Activated naive CD8-positive, alpha-beta T cell (primary cell): ENCODE data around the gene ZNF530.

Experiments used
- H3K27ac Mint-ChIP-seq: one replicate; pipeline ENCODE4 v1.8.0; 2021; ENCODE audit warnings: mixed read lengths
- H3K27me3 Mint-ChIP-seq: one replicate; pipeline ENCODE4 v1.8.0; 2021; ENCODE audit warnings: mixed read lengths
- H3K36me3 Mint-ChIP-seq: one replicate; pipeline ENCODE4 v1.8.0; 2021; ENCODE audit warnings: mixed read lengths
- H3K4me1 Mint-ChIP-seq: one replicate; pipeline ENCODE4 v1.8.0; 2021; ENCODE audit warnings: low read depth, mixed read lengths
- H3K4me3 Mint-ChIP-seq: one replicate; pipeline ENCODE4 v1.8.0; 2021; ENCODE audit warnings: mild to moderate bottlenecking, mixed read lengths
- H3K9me3 Mint-ChIP-seq: one replicate; pipeline ENCODE4 v1.8.0; 2021; ENCODE audit warnings: low read depth, mixed read lengths

Gene ZNF530

DNA sequence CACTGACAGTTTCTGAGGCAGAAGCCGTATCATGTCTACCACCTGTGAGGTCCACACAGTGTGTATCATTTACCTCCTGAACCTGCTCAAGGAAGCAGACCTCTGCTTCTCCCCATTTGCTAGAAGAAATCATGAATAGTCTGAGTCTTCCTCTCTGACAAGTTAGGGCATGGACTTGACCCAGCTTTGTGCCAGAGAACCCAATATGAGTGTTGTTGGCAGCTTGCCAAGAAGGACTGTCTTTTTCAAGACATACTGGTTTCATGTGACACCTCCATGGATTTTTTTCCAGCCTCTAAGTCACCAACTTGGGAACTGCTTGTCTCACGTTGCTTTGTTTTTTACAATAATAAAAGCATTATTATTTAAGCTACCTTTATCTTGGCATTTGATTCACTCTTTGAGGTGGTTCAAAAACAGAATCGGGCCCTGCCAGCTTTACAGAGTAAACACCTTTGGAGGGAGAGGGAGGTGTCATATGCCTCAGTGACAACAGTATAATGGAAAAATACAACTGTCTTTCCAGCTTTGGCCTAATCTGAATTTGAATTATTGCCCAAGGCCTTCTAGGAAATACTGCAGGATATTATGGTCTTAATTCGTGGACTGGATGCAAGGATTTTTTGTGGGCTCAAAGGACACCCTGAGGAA lies 42.8 kb downstream of the ZNF530 start:
- Mint-ChIP-seq H3K27ac (no peak overlapping the region), H3K9me3 (peaks cover 39% of the 10 kb centered on the region), H3K4me3 (no peak overlapping the region), H3K36me3 (peaks cover 53% of the 10 kb centered on the region), H3K27me3 (no peaks in the 10 kb centered on the region), H3K4me1 (no peaks in the 10 kb centered on the region)

- Mint-ChIP-seq H3K27me3 (no peaks in the 10 kb centered on the region), H3K27ac (no peak overlapping the region), H3K9me3 (peaks cover 37% of the 10 kb centered on the region), H3K4me1 (no peaks in the 10 kb centered on the region), H3K36me3 (peaks cover 50% of the 10 kb centered on the region), H3K4me3 (no peak overlapping the region)
These were observed 44.0 kb downstream of the ZNF530 start for GRCh38 chr19:57643734-57644133.

GRCh38 chr19:57648331-57649003 lies 48.8 kb downstream of the ZNF530 start:
- Mint-ChIP-seq H3K4me1 (peaks cover 5% of the 10 kb centered on the region), H3K27ac (no peak overlapping the region), H3K27me3 (peaks cover 4% of the 10 kb centered on the region), H3K36me3 (peaks cover 32% of the 10 kb centered on the region), H3K4me3 (no peak overlapping the region), H3K9me3 (peaks cover 38% of the 10 kb centered on the region)

DNA sequence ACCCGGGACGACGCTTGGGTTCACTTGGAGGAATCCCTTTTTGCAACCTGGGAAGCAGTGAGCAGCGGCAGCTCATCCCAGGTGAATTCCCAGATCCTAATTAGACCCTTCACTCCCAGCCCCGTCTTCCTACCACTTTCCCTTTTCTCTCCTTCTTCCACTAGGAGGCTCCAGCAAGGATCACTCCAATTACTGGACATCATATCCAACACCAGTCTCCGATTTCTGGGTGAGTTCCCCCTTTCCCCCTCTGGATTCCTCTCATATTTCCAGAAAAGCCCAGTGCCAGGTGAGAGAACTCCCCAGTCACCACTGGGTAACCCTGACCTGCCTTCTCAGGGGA lies 51.9 kb downstream of the ZNF530 start:
- no peak overlapping the region for H3K27ac Mint-ChIP-seq
- peaks cover 23% of the 10 kb centered on the region for H3K27me3 Mint-ChIP-seq
- peaks cover 45% of the 10 kb centered on the region for H3K36me3 Mint-ChIP-seq
- H3K4me3 Mint-ChIP-seq: no peak overlapping the region
- peaks cover 5% of the 10 kb centered on the region for H3K4me1 Mint-ChIP-seq
- H3K9me3 Mint-ChIP-seq: peaks cover 47% of the 10 kb centered on the region

DNA sequence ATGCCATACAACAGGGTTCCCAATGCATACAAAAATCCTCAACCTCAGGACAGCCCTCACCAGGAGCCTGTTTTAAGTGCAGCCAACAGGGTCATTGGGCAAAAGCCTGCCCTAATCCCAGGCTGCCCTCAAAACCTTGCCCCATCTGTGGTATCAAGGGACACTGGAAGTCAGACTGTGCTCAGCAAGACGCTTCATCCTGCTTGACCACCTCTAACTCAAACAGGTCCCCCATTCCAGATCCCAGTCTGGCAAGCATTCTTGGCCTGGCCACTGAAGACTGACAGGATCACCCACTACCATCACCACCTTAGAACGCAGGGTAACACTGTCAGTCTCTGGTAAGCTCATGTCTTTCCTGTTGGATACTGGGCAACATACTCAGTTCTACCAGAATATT lies 54.0 kb downstream of the ZNF530 start:
- Mint-ChIP-seq H3K27ac (no peak overlapping the region), H3K4me3 (no peak overlapping the region), H3K9me3 (peaks cover 46% of the 10 kb centered on the region), H3K27me3 (peaks cover 26% of the 10 kb centered on the region), H3K36me3 (peaks cover 45% of the 10 kb centered on the region), H3K4me1 (peaks cover 5% of the 10 kb centered on the region)

- Mint-ChIP-seq H3K4me1 (peaks cover 5% of the 10 kb centered on the region), H3K4me3 (no peak overlapping the region), H3K9me3 (peaks cover 41% of the 10 kb centered on the region), H3K36me3 (peaks cover 43% of the 10 kb centered on the region), H3K27me3 (peaks cover 27% of the 10 kb centered on the region), H3K27ac (no peak overlapping the region)
These were observed 55.8 kb downstream of the ZNF530 start for GRCh38 chr19:57655443-57655842.

DNA sequence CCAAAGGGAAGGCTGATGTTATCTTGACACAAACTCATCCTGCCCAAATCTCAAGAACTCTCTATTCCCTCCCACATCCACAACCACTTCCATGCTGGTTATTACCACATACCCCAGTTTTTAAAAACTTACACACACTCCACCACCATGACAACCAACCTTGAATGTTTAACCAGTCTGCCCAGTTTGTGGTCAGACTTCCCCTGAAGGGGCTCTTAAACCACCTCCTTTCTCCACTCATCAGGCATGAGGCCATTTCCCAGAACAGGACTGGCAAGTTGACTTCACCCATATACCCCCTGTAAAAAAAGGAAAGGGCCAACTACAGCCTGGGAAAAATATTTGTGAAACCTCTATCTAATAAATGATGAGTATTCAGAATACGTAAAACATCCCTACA lies 56.7 kb downstream of the ZNF530 start:
- no peak overlapping the region for H3K4me3 Mint-ChIP-seq
- H3K27ac Mint-ChIP-seq: no peak overlapping the region
- peaks cover 44% of the 10 kb centered on the region for H3K9me3 Mint-ChIP-seq
- peaks cover 3% of the 10 kb centered on the region for H3K4me1 Mint-ChIP-seq
- H3K27me3 Mint-ChIP-seq: peaks cover 34% of the 10 kb centered on the region
- H3K36me3 Mint-ChIP-seq: peaks cover 46% of the 10 kb centered on the region
